ENCODE measurements around the gene FMOD.
"Not testable (repeated sequence)": the region's sequence is repeated elsewhere in the genome, so short reads cannot be mapped to it uniquely, and the experiment has no call there.

The FMOD gene

GRCh38 chr1:203326830-203327683 lies 23.9 kb downstream of the FMOD start:
- peak; percentile 85 for DNase-seq (ENCODE audit: low read depth)

DNA sequence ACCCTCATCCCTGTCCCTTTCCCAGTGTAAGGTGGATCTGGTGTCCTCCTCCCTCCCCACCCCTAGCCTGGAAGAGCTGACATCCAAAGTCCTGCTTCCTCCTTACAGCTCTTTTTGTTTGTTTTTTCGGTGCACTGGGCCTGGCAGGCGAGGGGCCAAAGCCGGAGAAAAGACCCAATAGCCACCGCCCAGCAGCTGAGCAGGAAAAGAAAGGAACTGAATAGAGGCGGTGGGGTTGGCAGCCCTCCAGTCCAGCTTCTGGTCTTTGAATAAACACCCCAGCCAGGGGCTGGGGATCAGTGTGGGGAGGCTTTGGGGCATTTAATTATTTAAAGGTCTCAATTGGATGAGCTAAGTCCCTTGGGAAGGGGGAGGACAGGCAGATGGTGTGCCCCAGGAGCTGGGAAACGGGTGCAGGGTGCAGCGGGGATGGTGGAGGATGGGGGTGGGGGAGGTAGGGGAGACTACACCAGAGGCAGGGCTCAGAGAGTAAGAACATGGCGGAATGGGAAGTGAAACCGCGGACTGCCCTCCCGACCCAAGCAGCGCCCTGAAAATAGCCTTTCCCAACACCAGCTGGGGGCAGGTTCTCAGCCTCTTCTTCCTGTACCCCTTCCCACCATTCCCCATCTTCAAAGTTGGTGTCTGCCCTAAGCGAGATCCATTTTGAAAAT lies 25.4 kb downstream of the FMOD start:
- DNase-seq (ENCODE audit: low read depth): no peak

DNA sequence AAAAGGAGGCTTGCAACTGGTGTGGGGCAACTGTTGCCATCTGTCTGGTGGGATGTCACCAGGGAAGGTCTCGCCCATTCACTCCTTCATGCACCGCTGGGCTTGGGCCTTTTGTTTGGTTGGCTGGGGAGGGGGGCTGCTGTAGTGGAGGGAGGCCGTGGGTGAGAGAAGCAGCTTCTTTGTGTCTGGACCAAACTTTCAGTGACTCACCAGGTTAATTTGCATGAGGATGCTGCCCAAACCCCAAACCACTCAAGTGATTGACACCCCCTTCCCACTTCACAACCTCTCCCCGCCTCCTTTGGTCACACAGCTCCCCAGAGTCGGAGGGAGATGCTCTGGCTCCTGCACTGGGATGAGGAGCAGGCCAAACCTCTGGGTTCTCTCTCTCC lies 25.9 kb downstream of the FMOD start:
- no peak for DNase-seq (ENCODE audit: low read depth)

- no peak for DNase-seq (ENCODE audit: low read depth)
These were observed 26.6 kb downstream of the FMOD start for GRCh38 chr1:203324105-203325025.

DNA sequence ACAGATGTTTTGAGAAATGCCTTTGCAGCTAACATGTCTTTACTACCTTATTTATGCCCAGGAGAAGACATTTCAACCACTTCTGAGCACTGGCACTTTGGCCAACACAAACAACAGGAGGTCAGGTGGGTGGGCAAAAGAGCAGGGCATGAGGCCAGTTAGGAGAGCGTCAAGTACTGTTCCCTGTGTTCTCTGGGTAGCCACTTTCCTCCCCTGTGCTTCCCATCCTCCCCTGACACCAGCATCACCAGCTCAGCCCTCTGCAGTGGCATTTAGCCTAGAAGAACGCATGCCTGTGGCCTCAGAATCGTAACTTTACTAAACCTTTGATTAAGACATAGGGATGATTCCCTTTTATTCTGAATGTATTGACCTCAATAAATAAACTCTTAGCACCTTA lies 27.3 kb downstream of the FMOD start:
- no peak for DNase-seq (ENCODE audit: low read depth)

DNA sequence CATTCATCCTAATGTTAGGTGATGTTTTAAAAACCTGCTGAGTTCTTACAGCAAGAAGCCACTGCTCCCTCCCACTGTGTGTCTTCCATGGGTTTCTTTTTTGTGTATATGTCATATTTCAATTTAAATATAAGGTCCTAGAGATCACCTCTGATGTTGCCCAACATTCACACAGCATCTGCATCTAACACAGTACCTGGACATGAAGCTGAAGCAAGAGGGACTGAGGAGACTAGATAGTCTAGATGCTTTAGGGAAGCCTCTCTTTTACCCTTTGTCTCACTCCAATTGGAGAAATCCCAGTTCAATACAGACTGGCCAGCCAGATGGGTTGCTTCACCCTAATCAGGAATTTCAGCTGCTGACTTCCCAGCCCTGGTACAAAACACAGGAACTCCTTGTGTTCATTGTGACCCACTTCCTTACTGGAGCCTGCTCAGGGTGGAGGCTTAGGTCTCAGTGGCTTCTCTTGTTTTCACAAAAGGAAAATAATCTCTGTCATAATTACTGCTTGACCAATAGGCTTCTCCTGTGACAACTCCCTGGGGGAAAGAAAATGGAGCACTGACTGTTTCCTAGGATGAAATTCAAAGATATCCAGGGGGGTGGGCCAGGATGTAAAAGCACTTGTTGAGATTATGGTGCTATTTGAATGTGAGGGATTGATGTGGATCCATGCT lies 28.3 kb downstream of the FMOD start:
- DNase-seq (ENCODE audit: low read depth): no peak

DNA sequence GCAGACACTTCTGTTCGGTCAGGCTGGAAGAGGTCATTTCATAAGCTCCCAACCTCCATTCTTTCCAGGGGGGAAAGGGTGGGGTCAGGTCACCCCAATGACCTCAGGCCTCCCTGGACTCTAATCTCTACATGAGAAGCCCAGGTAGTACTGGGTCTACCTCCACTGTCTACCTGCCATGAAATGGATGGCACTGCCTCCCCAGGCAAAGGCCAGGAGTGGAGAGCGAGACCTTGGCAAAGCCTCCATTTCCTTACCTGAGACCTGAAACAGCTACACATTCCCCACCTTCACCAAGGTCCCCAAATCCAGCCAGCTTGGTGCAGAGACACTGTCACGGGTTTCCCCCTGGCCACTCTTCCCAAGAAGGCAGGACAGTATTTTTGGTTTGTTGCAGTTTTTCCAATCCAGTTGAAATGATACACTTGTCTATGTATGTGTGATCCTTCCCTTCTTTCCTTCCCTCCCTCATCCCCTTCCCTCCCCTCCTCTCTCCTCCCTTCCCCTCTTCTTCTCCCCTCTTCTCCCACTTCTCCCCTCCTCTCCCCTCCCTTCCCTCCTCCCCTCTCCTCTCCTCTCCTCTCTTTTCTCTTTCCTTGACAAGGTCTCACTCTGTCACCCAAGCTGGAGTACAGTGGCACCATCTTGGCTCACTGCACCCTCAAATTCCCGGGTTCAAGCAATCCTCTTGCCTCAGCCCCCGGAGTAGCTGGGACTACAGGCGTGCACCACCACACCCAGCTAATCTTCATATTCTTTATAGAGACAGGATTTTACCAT lies 29.5 kb downstream of the FMOD start:
- no peak for DNase-seq (ENCODE audit: low read depth)

GRCh38 chr1:203320591-203321272 lies 30.2 kb downstream of the FMOD start:
- DNase-seq (ENCODE audit: low read depth): peak; percentile 61

- DNase-seq (ENCODE audit: low read depth): no peak
These were observed 32.7 kb downstream of the FMOD start for GRCh38 chr1:203318229-203318517.

GRCh38 chr1:203317429-203318228 lies 33.3 kb downstream of the FMOD start:
- no peak for DNase-seq (ENCODE audit: low read depth)

- peak; percentile 55 for DNase-seq (ENCODE audit: low read depth)
These were observed 34.3 kb downstream of the FMOD start for GRCh38 chr1:203316626-203317093.

GRCh38 chr1:203314025-203314759 lies 36.7 kb downstream of the FMOD start:
- DNase-seq (ENCODE audit: low read depth): not testable (repeated sequence)

DNA sequence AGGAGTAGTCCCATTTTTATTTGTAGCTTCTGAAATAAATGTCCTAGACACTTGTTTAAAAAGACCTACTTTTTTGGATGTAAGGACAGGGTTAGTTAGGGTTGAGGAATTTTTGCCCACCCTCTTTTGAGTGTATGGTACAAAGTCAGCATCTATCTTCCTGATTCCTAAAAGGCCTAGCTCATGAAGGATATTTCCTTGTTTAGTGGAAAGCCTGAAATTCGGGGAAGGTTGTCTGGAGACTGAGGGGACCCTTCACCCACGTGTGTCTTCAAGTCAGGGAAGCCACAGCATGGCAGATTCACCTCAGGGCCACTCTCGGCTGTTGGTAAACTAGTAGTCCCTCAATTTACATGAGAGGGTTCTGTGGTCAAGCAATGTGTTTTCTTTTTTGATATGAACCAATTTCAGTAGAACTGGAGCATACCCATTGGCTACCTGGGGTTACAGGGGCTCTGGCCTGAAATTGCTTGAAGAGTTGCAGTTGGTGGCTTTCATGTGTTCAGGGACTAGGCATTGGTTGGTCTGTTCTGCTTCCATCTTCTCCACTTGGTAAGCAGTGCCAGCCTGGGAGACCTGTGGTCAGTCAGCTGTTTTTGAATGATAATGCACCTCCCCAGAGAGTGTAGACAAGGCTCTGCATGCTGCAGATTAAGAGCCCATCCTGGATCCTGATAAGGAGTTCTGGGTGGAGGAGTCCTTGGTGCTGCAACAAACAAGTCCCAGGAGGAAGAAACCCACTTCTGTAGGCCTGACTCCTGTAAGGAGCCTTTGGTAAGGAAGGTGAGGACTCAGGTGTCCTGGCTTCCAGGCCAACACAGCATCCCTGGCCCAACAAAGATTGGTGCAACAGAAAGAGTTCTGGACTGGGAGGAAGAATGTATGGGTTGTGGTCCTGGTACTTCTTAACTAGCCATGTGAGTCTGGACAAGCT lies 39.3 kb downstream of the FMOD start:
- no peak for DNase-seq (ENCODE audit: low read depth)

DNA sequence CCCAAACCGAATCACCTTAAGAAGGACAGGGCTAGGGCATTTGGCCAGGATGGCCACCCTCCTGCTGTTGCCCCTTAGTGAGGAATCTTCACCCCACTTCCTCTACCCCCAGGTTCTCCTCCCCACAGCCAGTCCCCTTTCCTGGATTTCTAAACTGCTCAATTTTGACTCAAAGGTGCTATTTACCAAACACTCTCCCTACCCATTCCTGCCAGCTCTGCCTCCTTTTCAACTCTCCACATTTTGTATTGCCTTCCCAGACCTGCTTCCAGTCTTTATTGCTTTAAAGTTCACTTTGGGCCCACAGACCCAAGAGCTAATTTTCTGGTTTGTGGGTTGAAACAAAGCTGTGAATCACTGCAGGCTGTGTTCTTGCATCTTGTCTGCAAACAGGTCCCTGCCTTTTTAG lies 42.0 kb downstream of the FMOD start:
- DNase-seq (ENCODE audit: low read depth): no peak

GRCh38 chr1:203308328-203308922 lies 42.5 kb downstream of the FMOD start:
- no peak for DNase-seq (ENCODE audit: low read depth)

DNA sequence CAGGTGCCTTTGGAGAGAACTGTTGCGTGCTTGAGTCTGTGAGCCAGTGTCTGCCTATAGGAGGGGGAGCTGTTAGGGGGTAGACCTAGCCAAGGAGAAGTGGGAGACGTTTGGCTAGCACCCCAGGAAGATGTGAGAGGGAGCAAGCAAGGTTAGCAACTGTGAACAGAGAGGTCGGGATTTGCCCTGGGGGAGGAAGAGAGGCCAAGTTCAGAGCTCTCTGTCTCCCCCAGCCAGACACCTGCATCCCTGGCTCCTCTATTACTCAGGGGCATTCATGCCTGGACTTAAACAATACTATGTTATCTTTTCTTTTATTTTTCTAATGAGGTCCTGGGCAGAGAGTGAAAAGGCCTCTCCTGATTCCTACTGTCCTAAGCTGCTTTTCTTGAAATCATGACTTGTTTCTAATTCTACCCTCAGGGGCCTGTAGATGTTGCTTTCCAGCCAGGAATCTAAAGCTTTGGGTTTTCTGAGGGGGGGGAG lies 43.2 kb downstream of the FMOD start:
- no peak for DNase-seq (ENCODE audit: low read depth)

- no peak for DNase-seq (ENCODE audit: low read depth)
These were observed 43.9 kb downstream of the FMOD start for GRCh38 chr1:203306965-203307541.

All from EH (cell line).